Thyroid gland (tissue), 4 donors: Measurements from ENCODE around the gene ALDH9A1.

Experiments
- CTCF ChIP-seq, 6 experiments: fragments of 200-600 bp in 3 of 6; fragments of 450-650 bp in 3 of 6; sonication (generic) in 3 of 6; IDR thresholded peaks; one replicate each; pipeline ENCODE4 v1.5.1; 2016 to 2019; ENCODE audit warnings: antibody characterized with exemption in 6 of 6, mild to moderate bottlenecking in 2 of 6, inconsistent platforms in 1 of 6, moderate library complexity in 1 of 6
- POLR2A ChIP-seq, 2 donors: fragments of 450-650 bp; IDR thresholded peaks; one replicate each; pipeline ENCODE4 v1.6.1; 2017; ENCODE audit warnings: antibody characterized with exemption in 2 of 2, mild to moderate bottlenecking in 2 of 2, moderate library complexity in 1 of 2

GRCh38 chr1:165645654-165646366 is 52.6 kb downstream of the ALDH9A1 start:
- TF ChIP-seq POLR2A (IDR thresholded peaks at IDR 0.05) (no peak), CTCF (IDR thresholded peaks at IDR 0.05) (no peak)
